ENCODE results near the gene BUB1.

DNA sequence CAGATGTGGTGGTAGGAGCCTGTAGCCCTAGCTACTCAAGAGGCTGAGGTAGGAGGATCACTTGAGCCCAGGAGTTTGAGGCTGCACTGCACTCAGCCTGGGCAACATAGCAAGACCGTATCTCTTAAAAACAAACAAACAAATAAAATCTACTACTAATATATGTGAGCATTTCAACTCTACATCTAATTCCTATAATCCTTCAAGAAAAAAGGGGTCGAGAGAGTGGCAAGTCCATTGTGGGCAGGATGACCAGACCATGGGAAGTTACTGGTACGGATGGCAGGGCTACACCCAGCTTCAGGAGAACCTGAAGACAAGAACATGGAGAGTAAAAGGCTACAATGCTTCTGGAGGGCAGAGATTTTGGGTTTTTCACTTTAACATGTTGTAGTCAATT, 24.0 kb downstream of the BUB1 start:
- TF ChIP-seq POLR2AphosphoS5 (IDR thresholded peaks at IDR 0.05) (no peak), SMC3 (conservative IDR thresholded peaks at IDR 0.05; ENCODE audit: poor library complexity) (no peak)
- TF ChIP-seq, protein P1, sequence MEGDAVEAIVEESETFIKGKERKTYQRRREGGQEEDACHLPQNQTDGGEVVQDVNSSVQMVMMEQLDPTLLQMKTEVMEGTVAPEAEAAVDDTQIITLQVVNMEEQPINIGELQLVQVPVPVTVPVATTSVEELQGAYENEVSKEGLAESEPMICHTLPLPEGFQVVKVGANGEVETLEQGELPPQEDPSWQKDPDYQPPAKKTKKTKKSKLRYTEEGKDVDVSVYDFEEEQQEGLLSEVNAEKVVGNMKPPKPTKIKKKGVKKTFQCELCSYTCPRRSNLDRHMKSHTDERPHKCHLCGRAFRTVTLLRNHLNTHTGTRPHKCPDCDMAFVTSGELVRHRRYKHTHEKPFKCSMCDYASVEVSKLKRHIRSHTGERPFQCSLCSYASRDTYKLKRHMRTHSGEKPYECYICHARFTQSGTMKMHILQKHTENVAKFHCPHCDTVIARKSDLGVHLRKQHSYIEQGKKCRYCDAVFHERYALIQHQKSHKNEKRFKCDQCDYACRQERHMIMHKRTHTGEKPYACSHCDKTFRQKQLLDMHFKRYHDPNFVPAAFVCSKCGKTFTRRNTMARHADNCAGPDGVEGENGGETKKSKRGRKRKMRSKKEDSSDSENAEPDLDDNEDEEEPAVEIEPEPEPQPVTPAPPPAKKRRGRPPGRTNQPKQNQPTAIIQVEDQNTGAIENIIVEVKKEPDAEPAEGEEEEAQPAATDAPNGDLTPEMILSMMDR (IDR thresholded peaks at IDR 0.05; ENCODE audit: poor library complexity, severe bottlenecking), result no peak
